ENCODE data around the gene NFIX.

Gene NFIX

GRCh38 chr19:13039211-13039789 is 44.0 kb downstream of the NFIX start:
- DNase-seq, result no peak

GRCh38 chr19:13040232-13040947 is 45.1 kb downstream of the NFIX start:
- no peak for DNase-seq

- no peak for DNase-seq
Measured at GRCh38 chr19:13040948-13041292, 45.6 kb downstream of the NFIX start.

- no peak for DNase-seq
Measured at GRCh38 chr19:13042443-13043130, 47.3 kb downstream of the NFIX start.

- DNase-seq, result peak; percentile 26
Measured at GRCh38 chr19:13043285-13043684, 48.0 kb downstream of the NFIX start.

DNA sequence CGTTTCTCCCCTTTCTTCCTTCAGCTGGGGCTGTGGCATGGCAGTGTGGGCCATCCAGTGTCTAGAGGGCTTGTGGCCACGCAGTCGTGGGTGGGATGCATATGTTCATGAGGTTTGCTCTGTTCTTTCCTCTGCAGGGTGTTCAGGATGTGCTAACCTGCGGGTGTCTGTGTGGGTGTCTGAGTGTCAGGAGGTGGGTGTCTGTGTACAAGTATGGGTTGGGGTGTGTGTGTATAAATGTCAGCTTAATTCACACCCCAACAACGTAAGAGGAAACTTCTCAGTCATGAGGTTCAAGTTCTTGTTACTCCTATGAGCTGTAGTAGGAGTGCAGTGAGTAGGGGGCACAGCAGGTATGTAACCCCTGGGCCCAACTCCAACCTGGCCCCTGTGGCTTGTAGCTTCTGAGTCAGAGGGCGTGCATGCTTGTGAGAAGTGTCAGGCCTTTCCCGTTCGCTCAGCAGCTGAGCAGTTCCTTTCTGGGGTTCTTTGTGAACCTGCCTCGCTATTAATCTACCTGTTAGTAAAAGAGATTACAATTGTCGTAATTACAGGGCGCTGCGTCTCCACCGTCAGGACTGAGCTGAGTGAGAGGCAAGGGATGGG is 49.1 kb downstream of the NFIX start:
- DNase-seq, result peak; percentile 64

DNA sequence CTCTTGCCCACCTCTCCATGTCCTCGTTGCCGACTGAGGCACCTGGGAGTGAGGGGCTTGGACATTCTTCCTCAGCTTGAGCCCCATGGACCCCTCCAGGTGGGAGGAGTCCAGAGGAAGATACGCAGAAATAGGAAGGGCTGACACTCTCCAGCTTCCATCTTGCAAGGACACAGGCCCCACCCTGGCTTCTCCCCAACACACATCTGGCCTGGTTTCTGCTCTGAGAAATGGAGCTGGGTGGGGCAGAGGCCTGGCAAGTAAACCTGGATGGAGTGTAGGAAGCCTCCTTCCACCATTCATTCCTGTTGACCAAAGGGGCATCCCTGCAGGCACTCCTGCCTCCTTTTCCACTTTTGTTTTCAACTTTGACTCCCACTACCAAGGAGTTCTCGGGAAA is 50.5 kb downstream of the NFIX start:
- no peak for DNase-seq

GRCh38 chr19:13047374-13047773 is 52.1 kb downstream of the NFIX start:
- DNase-seq, result no peak

GRCh38 chr19:13050274-13050673 is 55.0 kb downstream of the NFIX start:
- DNase-seq, result no peak

- DNase-seq, result no peak
Measured at GRCh38 chr19:13051557-13052165, 56.4 kb downstream of the NFIX start.

GRCh38 chr19:13052447-13053175 is 57.3 kb downstream of the NFIX start:
- DNase-seq, result no peak

DNA sequence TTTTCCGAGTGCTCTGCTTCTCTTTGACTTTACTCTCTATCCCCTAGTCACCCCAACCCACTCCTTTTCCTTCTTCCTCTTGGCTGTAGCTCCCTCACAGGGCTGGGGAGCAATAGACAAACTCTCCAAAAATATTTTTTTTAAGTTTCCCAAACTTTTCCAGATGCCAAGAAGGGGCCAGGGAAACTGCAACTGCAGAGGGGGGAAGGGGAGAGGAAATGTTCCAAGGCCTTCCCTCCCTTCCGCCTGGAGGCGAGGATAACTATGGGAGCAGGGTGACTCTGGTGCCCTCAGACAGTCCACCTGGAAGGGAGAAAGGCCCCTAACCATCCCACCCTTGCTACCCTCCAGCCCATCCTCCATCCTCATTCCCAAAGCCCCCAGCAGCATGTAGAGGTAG is 58.0 kb downstream of the NFIX start:
- no peak for DNase-seq

GRCh38 chr19:13053761-13054625 is 58.7 kb downstream of the NFIX start:
- DNase-seq, result no peak

- no peak for DNase-seq
Measured at GRCh38 chr19:13054626-13055212, 59.4 kb downstream of the NFIX start.

DNA sequence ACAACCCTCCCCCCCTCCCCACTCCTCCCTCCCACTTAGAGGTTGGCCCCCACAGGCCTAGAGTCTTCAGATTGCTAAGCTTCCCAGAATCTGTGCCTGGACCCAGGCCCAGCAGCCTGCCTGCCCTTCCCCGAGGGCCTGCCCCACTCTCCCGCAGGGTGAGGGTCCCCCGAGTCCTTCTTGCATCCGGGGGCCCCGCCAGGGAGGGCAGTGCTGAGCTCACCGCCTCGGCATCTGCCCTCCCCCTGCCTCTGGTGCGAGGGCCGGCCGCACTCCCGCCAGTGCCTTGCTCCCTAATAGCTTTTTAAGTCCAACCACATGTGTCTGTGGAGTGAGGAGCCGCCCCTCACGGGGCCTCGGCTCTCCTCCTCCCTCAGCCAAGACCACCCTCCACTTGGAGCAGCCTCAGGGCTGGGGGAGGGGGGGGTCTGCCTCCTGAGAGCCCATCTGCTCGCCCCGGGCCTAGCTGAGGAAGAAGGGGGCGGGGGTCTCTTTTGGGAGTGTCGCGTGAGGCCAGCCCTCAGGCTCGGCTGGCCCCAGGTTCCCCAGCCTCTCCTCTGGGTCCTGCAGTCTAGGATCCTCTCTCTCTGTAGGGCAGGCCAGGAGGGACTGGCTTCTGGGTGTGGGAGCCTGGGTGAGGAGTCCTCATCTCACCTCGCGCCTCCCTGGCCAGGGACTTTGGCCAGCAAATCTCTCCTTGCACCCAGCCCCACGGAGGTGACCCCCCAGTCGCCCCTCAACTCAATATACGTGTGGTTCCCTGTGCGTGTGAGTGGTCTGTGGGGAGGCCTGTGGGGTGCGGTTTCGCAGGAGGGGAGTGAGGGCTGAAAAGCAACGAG is 60.2 kb downstream of the NFIX start:
- DNase-seq, result no peak

- DNase-seq, result no peak
Measured at GRCh38 chr19:13056052-13056660, 60.9 kb downstream of the NFIX start.

DNA sequence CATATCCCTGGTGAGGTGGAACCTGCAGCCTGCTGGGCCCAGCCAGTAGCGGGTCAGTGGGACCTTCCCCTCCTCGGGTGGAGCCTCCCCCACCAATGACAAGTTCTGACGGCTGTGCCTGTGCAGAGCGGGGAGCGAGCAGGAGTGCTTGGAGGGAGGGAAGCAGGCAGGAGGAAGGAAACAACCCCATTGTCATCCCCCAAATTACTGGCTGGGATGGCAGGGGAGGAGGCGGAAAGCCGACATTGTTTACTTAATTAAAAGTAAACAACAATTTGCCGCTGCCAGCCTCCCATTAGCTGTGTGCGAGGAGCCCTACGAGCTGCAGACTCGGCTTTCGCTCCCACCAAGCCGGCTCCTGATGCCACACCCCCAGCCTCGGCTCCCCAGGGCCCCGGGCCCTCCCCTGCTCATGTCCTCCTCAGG is 61.9 kb downstream of the NFIX start:
- no peak for DNase-seq

GRCh38 chr19:13057744-13058143 is 62.5 kb downstream of the NFIX start:
- no peak for DNase-seq

DNA sequence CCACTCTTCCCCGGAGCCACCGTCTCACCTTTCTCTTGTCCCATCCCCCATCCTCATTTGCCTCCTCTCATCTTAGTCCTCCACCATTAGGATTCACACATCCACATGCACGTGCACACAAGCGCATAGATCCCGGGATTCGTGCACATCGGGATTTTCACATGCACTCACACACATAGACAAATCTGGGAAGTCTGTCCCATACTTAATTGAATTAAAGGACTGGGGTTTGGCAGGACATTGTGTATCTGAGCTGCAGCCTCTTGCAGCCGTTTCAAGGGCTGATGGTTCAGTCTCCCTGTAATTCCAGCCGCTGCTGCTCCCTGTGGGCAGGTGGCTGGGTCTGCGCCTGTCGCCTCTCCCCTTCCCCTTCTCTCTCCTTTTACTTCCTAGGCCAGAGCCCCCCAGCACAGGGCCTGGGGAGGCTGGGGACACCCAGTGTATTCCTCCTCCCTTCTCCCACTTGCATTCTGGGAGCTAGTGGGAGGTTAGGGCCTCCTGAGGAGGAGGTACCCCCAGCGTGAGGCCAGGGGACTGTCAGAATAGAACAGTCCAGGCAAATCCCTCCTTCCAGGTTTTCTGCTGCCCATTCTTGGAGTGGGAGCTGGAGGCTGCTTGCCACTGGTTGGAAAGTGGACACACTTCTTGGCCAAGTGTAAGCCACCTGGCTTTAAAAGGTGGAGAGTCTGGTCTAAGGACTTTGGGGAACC is 63.8 kb downstream of the NFIX start:
- DNase-seq, result no peak
